HL-60 (cell line): ENCODE data around the gene PRSS56.

ENCODE experiments used
- DNase-seq, 2 experiments: peaks; one replicate each; pipeline ENCODE4 v3.0.0-alpha.2; 2010 to 2020; ENCODE audit warnings: low read depth in 1 of 2, low spot score in 1 of 2
- H3K27ac ChIP-seq: fragments of 250-450 bp; sonication (Bioruptor Pico); replicated peaks from 2 replicates; pipeline ENCODE4 v1.5.1; 2020; ENCODE audit warnings: mild to moderate bottlenecking, moderate library complexity
- H3K27me3 ChIP-seq: fragments of 250-450 bp; sonication (Bioruptor Pico); 2 replicates; pipeline ENCODE4 v1.5.1; 2021; ENCODE audit warnings: mild to moderate bottlenecking, moderate library complexity; ENCODE audit not compliant: insufficient read depth, poor library complexity, severe bottlenecking
- H3K4me3 ChIP-seq: replicated peaks from 2 replicates; pipeline ENCODE4 v1.5.1; 2011; ENCODE audit warnings: mild to moderate bottlenecking, control low read depth, low read length; ENCODE audit not compliant: insufficient read depth
- CTCF ChIP-seq: IDR thresholded peaks from one replicate; pipeline ENCODE4 v1.5.1; 2011; ENCODE audit warnings: low read length, control low read depth, inconsistent platforms; ENCODE audit not compliant: insufficient read depth
- GABPA ChIP-seq: IDR thresholded peaks from 2 replicates; pipeline ENCODE4 v1.6.1; 2012; ENCODE audit warnings: low read depth
- POLR2AphosphoS5 ChIP-seq: IDR thresholded peaks from 2 replicates; pipeline ENCODE4 v1.6.1; 2012; ENCODE audit warnings: low read depth
- REST ChIP-seq: IDR thresholded peaks from 2 replicates; pipeline ENCODE4 v1.6.1; 2012; ENCODE audit warnings: low read depth; ENCODE audit not compliant: insufficient replicate concordance
- SPI1 ChIP-seq: IDR thresholded peaks from 2 replicates; pipeline ENCODE4 v1.6.1; 2012; ENCODE audit warnings: low read depth, mild to moderate bottlenecking, borderline replicate concordance

Gene PRSS56

GRCh38 chr2:232522623-232523401 lies 2.6 kb downstream of the PRSS56 start:
- no peak for DNase-seq
- TF ChIP-seq REST (no peak), GABPA (no peak), SPI1 (no peak), CTCF (no peak), POLR2AphosphoS5 (no peak)
- Histone ChIP-seq H3K4me3 (no peak overlapping the region), H3K27ac (no peak overlapping the region), H3K27me3 (peaks cover 25% of the 10 kb centered on the region)

GRCh38 chr2:232523402-232523681 lies 3.2 kb downstream of the PRSS56 start:
- no peak for DNase-seq
- no peak overlapping the region for H3K27ac ChIP-seq
- H3K27me3 ChIP-seq: peaks cover 25% of the 10 kb centered on the region
- TF ChIP-seq POLR2AphosphoS5: no peak
- no peak for TF ChIP-seq CTCF
- TF ChIP-seq REST: no peak
- no peak for TF ChIP-seq GABPA
- H3K4me3 ChIP-seq: no peak overlapping the region

- Histone ChIP-seq H3K27ac (no peak overlapping the region), H3K4me3 (peak overlapping the region; percentile 6; the same call in 1 of the 2 replicates), H3K27me3 (peaks cover 25% of the 10 kb centered on the region)
- no peak for TF ChIP-seq GABPA
- no peak for TF ChIP-seq CTCF
- no peak for TF ChIP-seq SPI1
- no peak for TF ChIP-seq POLR2AphosphoS5
- TF ChIP-seq REST: no peak
- DNase-seq: peak; percentile 45 to 57
Observed at GRCh38 chr2:232523682-232524597, 3.8 kb downstream of the PRSS56 start.
